ENCODE data around the gene CD151.

Gene CD151

DNA sequence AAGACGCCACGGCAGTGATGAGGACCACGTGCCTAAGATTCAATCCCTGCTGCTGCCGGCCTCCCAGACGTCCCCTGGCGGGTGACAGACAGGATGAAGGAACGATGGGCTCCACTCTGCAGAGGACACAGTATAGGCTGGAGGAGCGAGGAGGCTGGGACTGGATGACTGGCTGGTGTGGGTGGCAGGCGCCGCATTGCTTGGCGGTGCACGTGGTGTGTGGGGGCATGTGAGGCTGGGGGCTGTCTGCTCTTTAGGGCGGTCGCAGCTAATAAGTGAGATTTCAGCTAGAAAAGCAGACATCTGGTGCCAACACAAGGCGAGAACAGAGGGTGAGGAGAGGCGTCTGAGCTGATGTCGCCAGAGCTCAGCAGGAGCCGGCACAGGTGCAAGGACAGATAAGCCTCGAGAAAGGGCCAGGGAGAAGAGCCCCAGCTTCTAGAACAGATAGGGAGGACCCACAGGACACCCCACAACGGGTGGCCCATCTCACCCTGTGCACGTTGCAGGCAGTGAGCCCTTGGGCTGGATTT lies 43.1 kb downstream of the CD151 start:
- no peak for DNase-seq

DNA sequence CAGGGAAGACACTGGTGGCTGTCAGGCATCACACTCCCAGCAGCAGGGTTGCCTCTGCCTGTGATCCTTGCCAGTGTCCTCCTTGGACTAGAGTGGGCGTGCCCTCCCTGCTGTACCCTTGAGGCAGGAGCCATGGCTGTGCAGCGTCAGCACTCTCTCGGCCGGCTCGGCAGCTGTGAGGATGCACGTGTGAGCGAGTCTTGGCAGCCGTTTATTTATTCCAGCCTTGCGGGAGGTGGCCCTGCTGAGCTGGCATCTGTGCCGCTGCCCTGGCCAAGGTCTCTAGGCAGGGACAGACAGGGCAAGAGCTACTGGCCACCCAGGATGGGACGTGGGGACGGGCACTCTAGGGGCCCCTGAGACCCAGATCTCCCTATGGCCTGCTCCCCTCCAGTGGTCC lies 43.8 kb downstream of the CD151 start:
- no peak for DNase-seq

DNA sequence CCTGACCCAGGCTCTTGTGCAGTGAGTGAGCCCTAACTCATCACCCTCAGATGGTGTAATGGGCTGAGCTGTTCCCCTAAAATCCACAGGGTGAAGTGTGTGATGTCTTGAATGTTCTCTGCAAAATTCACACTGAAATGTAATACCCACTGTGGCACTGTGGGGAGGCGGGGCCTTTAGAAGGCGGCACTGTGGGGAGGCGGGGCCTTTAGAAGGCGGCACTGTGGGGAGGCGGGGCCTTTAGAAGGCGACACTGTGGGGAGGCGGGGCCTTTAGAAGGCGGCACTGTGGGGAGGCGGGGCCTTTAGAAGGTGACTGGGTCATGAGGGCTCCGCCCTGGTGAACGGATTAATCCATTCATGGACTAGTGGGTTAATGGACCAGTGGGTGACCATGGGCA lies 44.8 kb downstream of the CD151 start:
- DNase-seq: peak; percentile 35

DNA sequence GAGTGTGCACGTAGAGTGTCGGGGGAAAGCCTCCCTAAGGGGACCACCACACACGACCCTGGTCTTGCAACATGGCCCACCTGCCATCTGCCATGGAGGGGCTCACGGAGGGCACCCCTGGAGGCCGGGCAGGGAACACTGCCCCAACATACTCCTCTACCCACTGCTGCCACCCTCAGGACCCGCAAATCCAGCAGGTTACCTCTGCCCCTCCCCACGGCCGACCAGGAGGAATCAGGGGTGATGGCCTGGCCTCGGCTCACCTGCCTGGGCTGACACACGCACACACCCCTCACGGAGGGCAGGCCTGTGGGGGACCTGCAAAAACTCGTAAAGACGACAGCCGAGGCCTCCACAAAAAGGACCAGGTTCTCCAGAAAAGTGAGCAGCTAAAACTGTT lies 47.7 kb downstream of the CD151 start:
- DNase-seq: no peak

DNA sequence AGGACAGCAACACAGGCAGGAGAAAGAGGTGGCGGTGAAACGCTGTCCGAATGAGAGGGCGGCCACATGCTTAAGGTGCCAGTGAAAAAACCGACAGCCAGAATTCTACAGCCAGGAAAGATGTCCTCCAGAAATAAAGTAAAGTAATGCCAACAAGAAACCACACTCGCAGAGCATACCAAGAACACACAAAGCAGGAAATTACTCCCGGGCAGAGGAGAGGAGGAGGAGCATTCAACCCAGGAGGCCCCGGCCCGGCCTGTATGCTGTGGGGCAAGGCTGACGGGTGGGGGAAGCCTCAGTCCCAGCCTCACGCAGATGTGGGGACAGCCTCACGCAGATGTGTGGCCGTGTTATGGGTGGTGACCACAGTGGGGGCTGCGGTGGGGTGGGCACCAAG lies 49.8 kb downstream of the CD151 start:
- no peak for DNase-seq

DNA sequence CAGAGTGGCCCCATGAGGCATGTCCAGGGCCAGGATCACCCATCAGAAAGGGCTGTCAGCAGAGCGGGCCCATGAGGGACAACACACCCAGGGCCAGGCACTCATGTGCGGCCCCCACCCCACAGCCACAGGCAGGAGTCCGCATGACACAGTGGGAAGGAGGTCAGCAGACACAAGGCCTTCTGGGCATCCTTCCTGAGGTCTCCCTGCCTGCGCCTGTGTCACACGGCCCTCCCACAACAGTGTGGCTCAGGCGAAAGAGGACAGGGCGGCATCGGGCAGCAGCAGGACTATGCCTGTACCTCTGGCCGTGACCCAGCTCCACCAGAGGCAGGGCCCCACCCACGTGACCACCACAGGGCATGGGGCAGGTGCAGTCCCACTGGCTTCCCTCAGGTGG lies 50.8 kb downstream of the CD151 start:
- DNase-seq: no peak

DNA sequence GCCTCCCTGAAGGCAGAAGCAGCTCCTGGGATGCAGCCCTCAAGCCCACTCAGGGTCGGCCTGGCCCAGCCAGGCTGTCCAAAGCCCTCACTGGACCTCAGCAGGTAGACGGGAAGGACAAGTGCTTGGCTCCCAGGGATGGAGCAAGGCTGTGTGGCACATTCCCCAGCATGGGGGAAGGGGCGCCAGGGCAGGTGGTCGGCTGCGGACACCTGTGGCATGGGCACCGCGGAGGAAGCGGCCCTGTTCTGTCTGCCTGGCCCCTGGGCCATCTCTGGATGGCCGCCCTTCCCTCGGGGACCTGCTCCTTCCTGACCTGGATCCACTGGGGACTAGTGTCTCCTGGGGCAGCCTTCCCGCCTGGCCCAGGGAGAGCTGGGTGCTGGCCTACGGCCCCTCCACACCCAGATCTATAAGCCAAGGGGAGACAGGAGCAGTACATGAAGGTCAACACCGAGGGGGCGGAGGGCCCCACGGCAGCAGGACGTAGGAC lies 51.9 kb downstream of the CD151 start:
- no peak for DNase-seq

DNA sequence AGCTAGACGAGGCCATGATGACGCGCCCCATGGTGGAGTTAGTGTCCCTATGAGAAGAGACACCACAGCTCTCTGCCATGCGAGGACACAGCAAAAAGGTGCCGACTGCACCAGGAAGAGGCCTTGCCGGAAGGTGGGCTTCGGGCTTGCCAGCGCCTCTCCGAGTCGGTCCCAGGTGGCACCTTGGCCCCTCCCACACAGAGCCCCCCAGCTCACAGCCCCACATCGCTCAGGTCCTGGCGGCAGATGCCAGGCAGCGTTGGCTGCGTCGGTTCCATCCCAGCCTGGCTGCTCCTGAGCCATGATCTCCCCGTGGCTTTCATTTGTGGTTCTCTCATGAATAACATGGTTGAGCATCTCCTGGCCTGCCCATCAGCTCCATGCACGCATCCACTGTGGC lies 53.8 kb downstream of the CD151 start:
- no peak for DNase-seq

DNA sequence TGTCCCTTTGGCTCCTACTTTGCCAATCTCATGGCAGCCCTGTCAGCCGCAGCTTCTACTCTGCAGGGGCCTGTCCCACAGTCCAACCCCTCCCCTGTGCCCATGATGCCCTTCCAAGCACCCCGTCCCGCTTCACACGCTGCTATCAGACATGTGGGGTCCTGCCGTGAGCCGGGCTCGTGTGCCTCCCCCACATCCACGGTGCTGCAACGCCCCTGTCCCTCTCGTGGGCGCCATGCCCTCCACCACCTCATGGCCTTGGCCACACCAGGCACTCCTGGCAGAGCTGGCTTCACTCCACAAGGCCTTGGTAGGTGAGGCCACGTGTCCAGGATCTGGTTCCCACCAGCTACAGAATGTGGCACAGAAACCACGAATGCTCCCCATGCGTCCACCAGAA lies 54.8 kb downstream of the CD151 start:
- no peak for DNase-seq
